ENCODE data around the gene APBA1.

Gene APBA1

DNA sequence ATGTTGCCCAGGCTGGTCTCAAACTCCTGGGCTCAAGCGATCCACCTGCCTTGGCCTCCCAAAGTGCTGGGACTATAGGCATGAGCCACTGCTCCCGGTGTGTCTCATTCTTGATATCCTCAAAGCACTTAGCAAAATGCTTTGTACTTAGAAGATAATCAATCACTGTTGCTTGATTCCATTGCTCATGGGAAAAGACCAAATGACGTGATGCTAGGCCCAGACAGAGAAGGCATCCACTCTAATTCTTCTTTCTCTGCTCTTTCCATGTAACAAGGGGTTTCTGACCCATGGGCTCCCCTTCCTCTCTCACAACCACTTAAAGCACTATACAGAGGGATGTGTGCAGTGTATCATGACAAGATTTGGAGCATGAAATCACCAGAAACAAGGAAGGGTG lies 83.0 kb downstream of the APBA1 start:
- no peak for DNase-seq (ENCODE audit: extremely low read depth, low read depth)
- no peak for TF ChIP-seq CTCF (IDR thresholded peaks at IDR 0.05; ENCODE audit: low read depth, low read length)

- no peak for TF ChIP-seq CTCF (IDR thresholded peaks at IDR 0.05; ENCODE audit: low read depth, low read length)
- no peak for DNase-seq (ENCODE audit: extremely low read depth, low read depth)
These were observed 86.6 kb downstream of the APBA1 start for GRCh38 chr9:69585571-69585970.

DNA sequence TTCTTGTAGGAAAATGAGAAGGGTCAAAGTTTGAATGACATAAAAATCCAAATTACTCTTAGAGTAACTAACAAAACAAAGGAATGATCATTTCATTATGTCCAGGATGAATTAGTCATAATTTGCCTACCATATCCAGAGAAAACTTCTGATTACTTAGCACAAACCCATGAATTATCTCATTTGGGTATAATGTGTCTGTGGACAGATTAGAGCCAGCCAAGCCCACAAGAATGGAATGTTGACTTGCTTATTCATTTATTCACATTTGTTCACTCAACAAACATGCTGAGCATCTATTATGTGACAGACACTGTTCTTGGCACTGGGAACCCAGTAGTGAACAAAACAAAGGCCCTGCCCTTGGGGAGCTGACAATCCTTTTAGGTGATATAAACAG lies 87.4 kb downstream of the APBA1 start:
- no peak for TF ChIP-seq CTCF (IDR thresholded peaks at IDR 0.05; ENCODE audit: low read depth, low read length)

DNA sequence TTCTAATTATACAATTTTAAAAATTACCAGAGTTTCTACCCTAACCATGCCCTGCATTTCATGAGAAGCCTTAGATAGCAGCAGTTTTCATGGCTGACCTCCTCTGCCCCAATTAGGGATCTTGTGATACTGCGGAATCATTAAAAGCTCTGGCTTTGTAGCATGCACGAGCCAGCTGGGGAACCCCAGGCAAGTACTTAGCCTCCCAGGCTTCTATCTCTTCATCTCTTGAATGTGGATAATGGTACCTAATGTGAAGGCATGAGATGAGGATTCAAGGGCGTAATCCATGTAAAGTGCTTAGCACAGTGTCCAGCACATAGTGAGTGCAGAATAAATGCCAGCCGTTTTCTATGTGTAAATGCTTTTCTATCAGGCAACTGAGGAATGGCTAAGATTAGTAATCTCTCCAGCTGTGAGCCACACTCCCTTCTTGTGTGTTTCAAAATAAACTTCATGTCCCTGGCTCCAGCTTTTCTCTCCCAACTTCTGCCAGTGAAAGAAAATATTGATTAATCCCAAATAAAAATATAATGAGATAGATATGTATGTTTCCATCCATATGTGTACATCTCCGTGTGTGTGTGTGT lies 88.4 kb downstream of the APBA1 start:
- no peak for DNase-seq (ENCODE audit: extremely low read depth, low read depth)
- TF ChIP-seq CTCF (IDR thresholded peaks at IDR 0.05; ENCODE audit: low read depth, low read length): no peak

More for the DNA sequence above, 87.4 kb downstream of the APBA1 start:
- no peak for DNase-seq (ENCODE audit: extremely low read depth, low read depth)

GRCh38 chr9:69582544-69583297 lies 89.5 kb downstream of the APBA1 start:
- no peak for TF ChIP-seq CTCF (IDR thresholded peaks at IDR 0.05; ENCODE audit: low read depth, low read length)
- DNase-seq (ENCODE audit: extremely low read depth, low read depth): no peak

GRCh38 chr9:69582018-69582417 lies 90.2 kb downstream of the APBA1 start:
- DNase-seq (ENCODE audit: extremely low read depth, low read depth): no peak
- no peak for TF ChIP-seq CTCF (IDR thresholded peaks at IDR 0.05; ENCODE audit: low read depth, low read length)

DNA sequence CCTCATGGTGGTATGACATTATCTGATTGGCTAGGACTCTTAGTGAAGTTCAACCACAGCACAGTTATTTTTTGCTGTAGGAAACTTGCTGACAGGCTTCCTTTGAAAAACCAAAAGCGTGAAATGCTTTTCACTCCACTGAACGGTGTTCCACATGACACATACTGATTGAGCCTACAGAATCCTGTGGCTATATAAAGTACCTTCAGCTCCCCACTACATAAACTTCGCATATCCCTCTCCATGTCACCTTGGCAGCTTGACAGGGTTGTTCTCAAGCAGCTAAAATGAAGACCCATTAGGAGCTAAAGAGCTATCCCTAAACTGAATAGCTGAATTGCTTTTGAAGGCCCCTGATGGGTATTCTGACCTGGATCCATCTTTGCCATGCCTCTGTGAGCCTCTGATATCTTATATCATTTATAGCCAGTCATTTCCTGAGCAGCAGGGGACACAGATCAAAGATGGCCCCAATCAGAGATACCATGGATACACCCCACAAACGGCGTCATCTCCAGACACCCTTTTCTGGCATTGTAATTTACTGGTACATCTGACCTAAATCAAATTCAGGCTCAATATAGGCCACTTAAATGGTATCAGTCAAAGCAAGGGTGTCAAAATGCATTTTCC lies 91.5 kb downstream of the APBA1 start:
- no peak for TF ChIP-seq CTCF (IDR thresholded peaks at IDR 0.05; ENCODE audit: low read depth, low read length)
- DNase-seq (ENCODE audit: extremely low read depth, low read depth): no peak

All from AG09319 (cell line).